Measurements from ENCODE around the gene SHH.

GRCh38 chr7:155765458-155765857 is 46.8 kb downstream of the SHH start:
- no peak for TF ChIP-seq POLR2A (IDR thresholded peaks at IDR 0.05; ENCODE audit: low read length)
- TF ChIP-seq GATA1 (IDR thresholded peaks at IDR 0.05; ENCODE audit: low read depth, low read length), result no peak
